Measurements from ENCODE around the gene OPCML. TPM values are rescaled to one million over a fixed set of nuclear protein-coding genes. Genes with fewer than 3 reads are reported as not detected.

OPCML gene
- total RNA-seq, 1 experiment from 2014 or later: 0.94 TPM

DNA sequence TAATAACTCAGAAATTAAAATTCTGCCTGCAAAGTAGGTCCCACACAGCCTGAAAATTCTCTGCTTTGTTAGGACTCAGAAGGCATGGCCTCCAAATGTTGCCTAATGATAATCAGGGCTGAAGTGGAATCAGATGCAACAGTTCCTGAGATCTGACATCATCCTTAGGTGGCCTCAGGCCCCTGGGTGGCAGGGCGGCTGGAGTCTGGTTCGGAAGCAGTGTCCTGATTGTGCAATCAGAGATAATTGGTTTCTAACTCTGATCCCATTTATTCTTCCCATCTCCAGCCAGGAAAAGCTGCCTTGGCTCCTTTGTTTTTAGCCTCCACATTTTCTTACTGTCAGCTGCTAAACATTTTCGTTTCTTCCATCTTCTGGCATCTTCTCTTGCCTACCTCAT, 399.3 kb downstream of the OPCML start:
- no peak overlapping the region for H2BK15ac ChIP-seq (ENCODE audit: low read depth, low read length)
- no peak for TF ChIP-seq CTCF (conservative IDR thresholded peaks at IDR 0.05)
- no peaks in the 10 kb centered on the region for H3K23me2 ChIP-seq (ENCODE audit: insufficient read length, low read depth, low read length, poor library complexity, severe bottlenecking)
- no peak for DNase-seq
- no peaks in the 10 kb centered on the region for H3K79me2 ChIP-seq (ENCODE audit: insufficient read depth, low read length)
- H3K4ac ChIP-seq (ENCODE audit: low read depth, low read length): no peak overlapping the region
- H2BK12ac ChIP-seq (ENCODE audit: insufficient read length, low read depth, low read length): no peak overlapping the region
- H3K27me3 ChIP-seq (ENCODE audit: insufficient read depth, low read length): no peaks in the 10 kb centered on the region
- H3K79me1 ChIP-seq (ENCODE audit: insufficient read depth, low read depth, low read length, poor library complexity, severe bottlenecking): no peaks in the 10 kb centered on the region
- H3K14ac ChIP-seq (ENCODE audit: insufficient read depth, low read length): no peak overlapping the region
- H3T11ph ChIP-seq (ENCODE audit: low read length): no peak overlapping the region
- WGBS (ENCODE audit: extremely low coverage, insufficient read length, low lambda C conversion rate): no CpG with 5 or more reads among the region's 3 CpGs
- no peak overlapping the region for H2AFZ ChIP-seq (ENCODE audit: low read length)
- Mint-ChIP-seq H3K4me1 (peaks cover 27 to 29% of the 10 kb centered on the region in 2 experiments), H3K27me3 (ENCODE audit: low read depth) (peaks cover 4% of the 10 kb centered on the region; the same call in 1 of the 2 replicates), H3K27ac (no peak overlapping the region; a peak in 1 of 7 replicates), H3K9me3 (no peaks in the 10 kb centered on the region), H3K4me3 (no peak overlapping the region), H3K36me3 (ENCODE audit: insufficient read depth in 1 of 3, low read depth in 3 of 3) (no peaks in the 10 kb centered on the region)
- no peak overlapping the region for H4K91ac ChIP-seq (ENCODE audit: insufficient read length, low read depth, low read length)
- H4K8ac ChIP-seq (replicated peaks; ENCODE audit: insufficient read length, low read depth, low read length): no peak overlapping the region
- H3K27ac ChIP-seq (ENCODE audit: insufficient read length, low read depth, low read length): no peak overlapping the region
- H4K5ac ChIP-seq (ENCODE audit: insufficient read length, low read depth, low read length): no peak overlapping the region
- no peak overlapping the region for H2AK5ac ChIP-seq (ENCODE audit: insufficient read length, low read length)
- H2BK120ac ChIP-seq (ENCODE audit: low read depth, low read length, poor library complexity, severe bottlenecking): no peak overlapping the region
- H3K9ac ChIP-seq (ENCODE audit: extremely low read depth, insufficient read length, low read length): no peak overlapping the region
- H4K20me1 ChIP-seq (ENCODE audit: control insufficient read depth, insufficient read depth, insufficient read length): no peaks in the 10 kb centered on the region
- H2BK20ac ChIP-seq (ENCODE audit: low read depth, low read length, poor library complexity, severe bottlenecking): no peak overlapping the region
- H2BK5ac ChIP-seq (ENCODE audit: insufficient read length, low read length): no peak overlapping the region
- H3K18ac ChIP-seq (ENCODE audit: insufficient read length, low read depth, low read length): no peak overlapping the region
- no peak overlapping the region for H3K56ac ChIP-seq (ENCODE audit: insufficient read length, low read depth, low read length)
- H3K9me3 ChIP-seq (ENCODE audit: control insufficient read depth, low read depth, low read length): no peaks in the 10 kb centered on the region
- H3K23ac ChIP-seq (ENCODE audit: insufficient read length, low read depth, low read length): no peak overlapping the region
- H3K4me1 ChIP-seq (ENCODE audit: insufficient read depth, low read length): 0 out of 2 replicates have a peak, but pooled peaks cover 2% of the 10 kb centered on the region
- no peak overlapping the region for H3K4me2 ChIP-seq (ENCODE audit: insufficient read depth, insufficient read length, low read length)

Measured in H9 (cell line).